Measurements from ENCODE around the gene RTTN.

The RTTN gene

GRCh38 chr18:70227438-70227837 is 22.0 kb upstream of the RTTN start:
- ATAC-seq = no peak

GRCh38 chr18:70221915-70222278 is 16.4 kb upstream of the RTTN start:
- TF ChIP-seq TCF4 (CRISPR knock-in tag; IDR thresholded peaks at IDR 0.05; ENCODE audit: borderline replicate concordance) = peak; percentile 73
- TF ChIP-seq ISL1 (CRISPR knock-in tag; IDR thresholded peaks at IDR 0.05) = peak; percentile 84
- TF ChIP-seq CSRNP3 (CRISPR knock-in tag; IDR thresholded peaks at IDR 0.05) = peak; percentile 74; the same call in 1 of the 2 replicates
- no peak for TF ChIP-seq ZFP3 (CRISPR knock-in tag; IDR thresholded peaks at IDR 0.05)
- TF ChIP-seq PPARA (CRISPR knock-in tag; IDR thresholded peaks at IDR 0.05; ENCODE audit: borderline replicate concordance) = no peak
- 0 out of 2 replicates have a peak, but pooled peaks have one; percentile 43 for TF ChIP-seq CREB5 (CRISPR knock-in tag; IDR thresholded peaks at IDR 0.05; ENCODE audit: low read depth)
- no peak for TF ChIP-seq ZNF565 (CRISPR knock-in tag; conservative IDR thresholded peaks at IDR 0.05; ENCODE audit: low read depth)
- no peak for TF ChIP-seq GLIS3 (CRISPR knock-in tag; IDR thresholded peaks at IDR 0.05)
- peak; percentile 41; the same call in 1 of the 2 replicates for TF ChIP-seq SNAI2 (CRISPR knock-in tag; IDR thresholded peaks at IDR 0.05)
- no peak for TF ChIP-seq BACH2 (CRISPR knock-in tag; IDR thresholded peaks at IDR 0.05; ENCODE audit: borderline replicate concordance)
- no peak for TF ChIP-seq ZNF8 (CRISPR knock-in tag; IDR thresholded peaks at IDR 0.05)
- TF ChIP-seq TOX (CRISPR knock-in tag; IDR thresholded peaks at IDR 0.05; ENCODE audit: borderline replicate concordance) = no peak
- TF ChIP-seq TSHZ2 (CRISPR knock-in tag; IDR thresholded peaks at IDR 0.05) = peak; percentile 47; the same call in 1 of the 2 replicates
- no peak for TF ChIP-seq RARB (CRISPR knock-in tag; IDR thresholded peaks at IDR 0.05)
- no peak for TF ChIP-seq CSDC2 (CRISPR knock-in tag; IDR thresholded peaks at IDR 0.05)
- no peak for TF ChIP-seq ARNTL (CRISPR knock-in tag; IDR thresholded peaks at IDR 0.05; ENCODE audit: borderline replicate concordance, low read depth)
- no peak for ATAC-seq

More at GRCh38 chr18:70227438-70227837, 22.0 kb upstream of the RTTN start:
- TF ChIP-seq ARNTL (CRISPR knock-in tag; IDR thresholded peaks at IDR 0.05; ENCODE audit: borderline replicate concordance, low read depth) (no peak), ZFP3 (CRISPR knock-in tag; IDR thresholded peaks at IDR 0.05) (no peak), POU6F1 (CRISPR knock-in tag; IDR thresholded peaks at IDR 0.05; ENCODE audit: borderline replicate concordance, low read depth) (no peak), ZNF565 (CRISPR knock-in tag; conservative IDR thresholded peaks at IDR 0.05; ENCODE audit: low read depth) (no peak)

- no peak for TF ChIP-seq PATZ1 (CRISPR knock-in tag; IDR thresholded peaks at IDR 0.05; ENCODE audit: borderline replicate concordance)
- TF ChIP-seq ARNTL (CRISPR knock-in tag; IDR thresholded peaks at IDR 0.05; ENCODE audit: borderline replicate concordance, low read depth) = no peak
- TF ChIP-seq TCF4 (CRISPR knock-in tag; IDR thresholded peaks at IDR 0.05; ENCODE audit: borderline replicate concordance) = no peak
- TF ChIP-seq CSDC2 (CRISPR knock-in tag; IDR thresholded peaks at IDR 0.05) = no peak
- no peak for TF ChIP-seq SNAI2 (CRISPR knock-in tag; IDR thresholded peaks at IDR 0.05)
- TF ChIP-seq PPARA (CRISPR knock-in tag; IDR thresholded peaks at IDR 0.05; ENCODE audit: borderline replicate concordance) = no peak
- no peak for TF ChIP-seq TSHZ2 (CRISPR knock-in tag; IDR thresholded peaks at IDR 0.05)
- TF ChIP-seq RARB (CRISPR knock-in tag; IDR thresholded peaks at IDR 0.05) = no peak
- TF ChIP-seq ZFP30 (CRISPR knock-in tag; IDR thresholded peaks at IDR 0.05) = no peak
- no peak for TF ChIP-seq ESRRG (CRISPR knock-in tag; IDR thresholded peaks at IDR 0.05)
- TF ChIP-seq CSRNP3 (CRISPR knock-in tag; IDR thresholded peaks at IDR 0.05) = no peak
- no peak for TF ChIP-seq GLIS3 (CRISPR knock-in tag; IDR thresholded peaks at IDR 0.05)
- TF ChIP-seq ZC3H10 (CRISPR knock-in tag; IDR thresholded peaks at IDR 0.05) = no peak
- ATAC-seq = no peak
These were observed 15.8 kb upstream of the RTTN start for GRCh38 chr18:70221156-70221914.
